Inferior parietal cortex (tissue), 1 donor: ENCODE results near the gene UPK3B.
"Not testable (repeated sequence)": the region's sequence is repeated elsewhere in the genome, so short reads cannot be mapped to it uniquely, and the experiment has no call there.

Experiments used
- DNase-seq: peaks from one replicate; pipeline ENCODE4 v3.0.0-alpha.2; 2016; ENCODE audit errors: extremely low spot score

UPK3B gene

GRCh38 chr7:76487969-76488368 is 22.4 kb upstream of the UPK3B start:
- not testable (repeated sequence) for DNase-seq

DNA sequence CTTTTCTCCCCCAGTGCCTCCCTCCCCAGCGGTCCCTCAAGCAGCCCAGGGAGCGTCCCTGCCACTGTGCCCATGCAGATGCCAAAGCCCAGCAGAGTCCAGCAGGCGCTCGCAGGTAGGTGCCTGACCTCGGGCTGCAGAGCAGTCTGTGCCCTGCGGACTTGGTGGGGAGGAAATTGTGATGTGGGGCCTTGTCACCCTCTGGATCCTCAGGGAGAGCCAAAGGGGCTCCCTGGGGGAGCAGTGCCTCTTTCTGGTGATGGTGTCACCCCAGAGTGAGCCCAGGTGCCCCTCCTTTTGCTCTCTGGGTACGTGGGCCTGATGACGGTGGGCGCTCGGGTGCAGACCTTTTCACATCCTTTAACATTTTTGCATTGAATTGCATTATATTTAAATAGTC is 18.2 kb upstream of the UPK3B start:
- not testable (repeated sequence) for DNase-seq

DNA sequence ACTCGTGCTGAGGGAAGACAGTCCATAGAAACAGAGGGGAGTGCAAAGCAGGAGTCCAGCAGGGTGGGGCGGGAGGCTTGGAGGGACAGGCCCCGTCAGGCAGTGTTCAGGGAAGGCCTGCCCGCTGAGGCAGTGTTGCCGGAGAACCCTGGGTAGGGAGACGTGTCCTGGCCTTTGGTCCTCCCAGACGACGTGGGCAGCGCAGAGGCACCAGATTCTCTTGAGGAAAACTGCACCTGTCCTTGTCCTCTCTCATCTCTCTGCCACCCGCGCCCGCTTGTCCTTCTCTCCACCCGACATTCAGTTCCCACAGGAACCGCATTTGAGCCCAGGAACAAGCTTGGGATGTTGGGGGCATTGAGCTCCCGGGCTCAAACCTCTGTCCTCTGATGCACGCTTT is 14.6 kb upstream of the UPK3B start:
- not testable (repeated sequence) for DNase-seq

- not testable (repeated sequence) for DNase-seq
These were observed 12.3 kb upstream of the UPK3B start for GRCh38 chr7:76497918-76498582.

DNA sequence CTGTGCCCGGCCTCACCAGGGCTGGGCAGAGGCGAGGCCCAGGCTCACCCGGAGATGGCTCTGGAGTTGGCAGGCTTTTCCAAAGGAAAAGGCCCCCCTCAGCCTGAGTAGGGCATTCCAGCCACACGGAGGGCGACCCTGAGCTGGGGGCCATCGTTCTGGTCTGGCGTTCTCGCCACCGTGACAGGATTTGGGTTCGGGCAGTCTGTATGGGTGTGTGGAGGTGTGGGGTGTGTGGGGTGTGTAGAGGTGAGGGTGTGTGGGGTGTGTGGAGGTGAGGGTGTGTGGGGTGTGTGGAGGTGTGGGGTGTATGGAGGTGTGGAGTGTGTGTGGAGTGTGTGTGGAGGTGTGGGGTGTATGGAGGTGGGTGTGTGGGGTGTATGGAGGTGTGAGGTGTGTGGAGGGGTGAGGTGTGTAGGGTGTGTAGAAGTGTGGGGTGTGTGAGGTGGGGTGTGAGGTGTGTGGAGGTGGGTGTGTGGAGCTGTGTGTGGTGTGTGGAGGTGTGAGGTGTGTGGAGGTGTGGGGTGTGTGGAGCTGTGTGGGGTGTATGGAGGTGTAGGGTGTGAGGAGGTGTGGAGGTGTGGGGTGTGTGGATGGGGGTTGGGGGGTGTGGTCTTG is 11.7 kb upstream of the UPK3B start:
- DNase-seq: not testable (repeated sequence)

DNA sequence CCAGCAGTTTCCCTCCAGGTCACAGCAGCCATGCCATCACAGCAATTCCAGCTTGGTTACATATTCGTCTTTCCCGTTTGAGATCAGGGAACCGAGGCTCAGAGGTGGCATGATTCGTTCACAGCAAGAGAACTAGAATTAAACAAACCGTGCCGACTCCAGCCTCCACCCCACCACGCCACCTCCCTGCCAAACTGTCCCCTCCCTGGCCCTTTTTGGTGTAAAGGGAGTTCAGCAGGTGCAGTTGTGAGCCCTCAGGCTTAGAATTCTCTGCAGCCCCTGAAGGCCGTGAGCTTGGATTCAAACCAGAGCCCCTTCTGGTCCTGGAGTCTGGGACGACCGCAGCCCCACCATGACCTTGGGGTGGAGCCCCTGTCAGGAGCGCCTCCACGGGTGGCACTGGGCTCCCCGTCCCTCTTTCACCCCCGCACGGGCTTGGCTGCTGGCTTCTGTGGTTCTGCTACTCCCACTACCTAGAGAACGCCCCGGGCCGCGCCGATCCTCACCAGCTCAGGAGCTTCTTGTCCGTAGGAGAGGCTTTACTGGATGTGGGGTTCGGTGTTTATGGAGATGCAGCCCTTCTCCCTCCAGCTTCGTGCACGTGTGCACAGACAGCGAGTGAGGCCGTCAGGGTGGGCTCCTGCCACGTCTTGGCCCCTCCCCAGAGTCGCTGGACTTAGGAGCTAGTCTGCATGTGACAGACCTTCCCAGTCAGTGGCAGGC is 11.0 kb upstream of the UPK3B start:
- not testable (repeated sequence) for DNase-seq

DNA sequence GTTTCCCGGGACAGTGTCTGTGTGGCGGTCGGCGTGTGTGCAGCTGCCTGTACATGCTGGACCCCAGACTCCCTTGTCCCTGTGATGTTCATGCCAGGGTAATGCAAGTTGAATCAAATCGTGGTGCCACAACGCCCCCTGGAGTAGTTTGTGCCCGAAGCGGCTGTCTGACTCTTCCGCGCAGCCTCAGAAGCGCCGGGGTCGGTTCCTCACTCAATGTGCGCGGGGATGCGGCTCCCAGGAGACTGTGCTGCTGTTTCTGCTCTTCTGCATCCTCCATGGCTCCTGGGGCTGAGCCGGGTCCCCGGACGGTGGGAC is 10.5 kb upstream of the UPK3B start:
- not testable (repeated sequence) for DNase-seq

- DNase-seq: not testable (repeated sequence)
These were observed 8.1 kb upstream of the UPK3B start for GRCh38 chr7:76502224-76502623.

GRCh38 chr7:76502836-76503235 is 7.5 kb upstream of the UPK3B start:
- DNase-seq: not testable (repeated sequence)

DNA sequence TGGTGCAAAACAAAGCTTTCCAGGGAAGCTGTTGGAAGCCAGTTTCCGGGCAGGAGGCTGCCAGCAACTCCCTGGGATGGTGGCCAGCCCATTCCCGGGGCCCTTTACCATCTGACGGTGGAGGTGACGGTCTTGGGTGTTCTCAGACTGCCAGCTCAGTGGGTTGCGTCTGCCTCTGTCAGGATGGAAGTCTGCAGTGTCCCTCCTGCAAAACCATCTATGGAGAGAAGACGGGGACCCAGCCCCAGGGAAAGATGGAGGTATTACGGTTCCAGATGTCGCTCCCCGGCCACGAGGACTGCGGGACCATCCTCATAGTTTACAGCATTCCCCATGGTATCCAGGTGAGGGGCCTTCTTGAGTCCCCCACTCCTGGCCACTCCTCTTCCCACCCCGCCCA is 7.1 kb upstream of the UPK3B start:
- DNase-seq: not testable (repeated sequence)

DNA sequence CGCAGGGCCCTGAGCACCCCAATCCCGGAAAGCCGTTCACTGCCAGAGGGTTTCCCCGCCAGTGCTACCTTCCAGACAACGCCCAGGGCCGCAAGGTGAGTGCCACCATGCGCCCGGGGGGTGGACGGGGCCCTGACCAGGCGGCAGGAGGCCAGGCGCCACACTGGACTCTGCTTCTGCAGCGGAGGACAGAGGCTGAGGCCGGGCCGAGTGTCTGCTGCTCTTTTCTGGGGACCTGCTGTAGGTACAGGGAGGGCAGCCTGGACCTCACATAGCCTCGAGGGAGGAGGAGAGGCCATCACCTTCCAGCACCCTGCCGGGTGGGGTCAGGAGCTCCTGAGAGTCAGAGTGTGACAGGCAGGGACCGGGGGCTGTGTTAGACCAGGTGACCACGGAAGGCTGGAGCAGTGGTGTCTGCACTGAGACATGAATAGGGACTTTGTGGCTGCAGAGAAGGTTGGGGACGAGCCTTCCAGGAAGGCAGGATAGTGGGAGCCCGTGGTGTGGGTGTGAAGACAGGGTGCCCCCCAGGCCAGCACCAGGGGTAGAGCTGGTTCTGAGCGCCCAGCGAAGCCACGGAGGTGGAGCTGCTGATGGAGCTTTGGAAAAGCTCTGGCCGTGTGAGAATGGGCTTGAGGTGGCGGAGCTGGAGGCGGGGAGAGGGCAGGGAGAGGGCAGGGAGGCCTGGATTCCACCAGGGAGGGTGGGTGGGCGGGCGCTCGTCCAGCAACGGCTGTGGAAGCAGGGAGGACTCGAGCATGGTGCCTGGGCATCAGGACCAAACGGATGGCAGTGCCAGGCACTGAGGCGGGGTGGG is 5.8 kb upstream of the UPK3B start:
- not testable (repeated sequence) for DNase-seq

GRCh38 chr7:76505168-76506080 is 4.9 kb upstream of the UPK3B start:
- no peak for DNase-seq

DNA sequence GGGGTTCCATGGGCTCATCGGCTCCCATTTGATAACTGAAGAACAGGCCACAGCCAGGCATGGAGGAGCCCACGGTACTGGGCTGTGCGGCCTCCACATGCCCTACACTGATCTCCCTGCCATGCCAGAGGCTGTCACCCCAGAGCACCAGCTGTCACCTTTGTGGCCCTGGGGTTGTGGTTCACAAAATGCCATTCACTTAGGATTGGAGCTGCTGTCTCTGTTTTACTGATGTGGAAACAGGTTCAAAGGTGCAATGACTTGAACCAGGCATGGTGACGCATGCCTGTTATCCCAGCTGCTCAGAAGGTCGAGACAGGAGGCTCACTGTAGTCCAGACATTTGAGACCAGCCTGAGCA is 4.3 kb upstream of the UPK3B start:
- DNase-seq: no peak

DNA sequence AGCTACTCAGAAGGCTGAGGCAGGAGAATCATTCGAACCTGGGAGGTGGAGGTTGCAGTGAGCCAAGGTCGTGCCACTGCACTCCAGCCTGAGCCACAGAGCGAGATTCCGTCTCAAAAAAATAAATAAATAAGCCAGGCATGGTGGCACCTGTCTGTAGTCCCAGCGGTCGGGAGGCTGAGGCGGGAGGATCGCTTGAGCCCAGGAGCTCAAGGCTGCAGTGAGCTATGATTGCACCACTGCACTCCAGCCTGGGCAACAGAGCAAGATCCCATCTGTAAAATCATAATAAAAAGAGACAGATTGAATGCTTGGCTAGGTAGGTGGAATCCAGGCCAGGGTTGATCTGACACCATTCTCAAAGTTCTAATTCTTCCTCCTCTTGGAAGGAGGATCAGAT is 3.7 kb upstream of the UPK3B start:
- DNase-seq: not testable (repeated sequence)

GRCh38 chr7:76507723-76508406 is 2.5 kb upstream of the UPK3B start:
- no peak for DNase-seq

DNA sequence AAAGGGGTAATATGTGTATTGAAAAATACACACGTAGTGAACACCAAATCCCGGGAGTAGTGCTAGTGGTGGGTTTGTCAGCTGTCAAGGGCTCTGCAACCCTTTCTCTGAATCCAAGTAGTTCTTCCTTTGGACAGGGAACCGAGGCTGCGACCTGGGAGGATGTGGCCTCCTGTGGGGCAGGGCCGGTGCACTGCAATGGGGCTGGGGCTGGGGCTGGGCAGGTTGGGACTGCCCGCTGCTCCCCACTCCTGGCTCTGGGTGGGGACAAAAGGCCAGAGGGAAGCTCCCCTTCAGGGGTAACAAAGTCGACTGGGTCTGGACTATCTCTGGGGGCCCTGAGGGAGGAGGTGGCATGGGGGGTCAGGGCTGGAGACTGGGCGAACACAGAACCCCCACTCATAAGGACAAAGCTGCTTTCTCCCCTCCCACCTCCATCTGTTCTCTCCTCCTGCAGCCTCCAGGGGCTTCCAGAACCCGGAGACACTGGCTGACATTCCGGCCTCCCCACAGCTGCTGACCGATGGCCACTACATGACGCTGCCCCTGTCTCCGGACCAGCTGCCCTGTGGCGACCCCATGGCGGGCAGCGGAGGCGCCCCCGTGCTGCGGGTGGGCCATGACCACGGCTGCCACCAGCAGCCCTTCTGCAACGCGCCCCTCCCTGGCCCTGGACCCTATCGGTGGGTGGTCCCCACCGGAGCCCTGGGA is 1.0 kb downstream of the UPK3B start:
- not testable (repeated sequence) for DNase-seq

GRCh38 chr7:76511911-76512885 is 1.8 kb downstream of the UPK3B start:
- DNase-seq: not testable (repeated sequence)

DNA sequence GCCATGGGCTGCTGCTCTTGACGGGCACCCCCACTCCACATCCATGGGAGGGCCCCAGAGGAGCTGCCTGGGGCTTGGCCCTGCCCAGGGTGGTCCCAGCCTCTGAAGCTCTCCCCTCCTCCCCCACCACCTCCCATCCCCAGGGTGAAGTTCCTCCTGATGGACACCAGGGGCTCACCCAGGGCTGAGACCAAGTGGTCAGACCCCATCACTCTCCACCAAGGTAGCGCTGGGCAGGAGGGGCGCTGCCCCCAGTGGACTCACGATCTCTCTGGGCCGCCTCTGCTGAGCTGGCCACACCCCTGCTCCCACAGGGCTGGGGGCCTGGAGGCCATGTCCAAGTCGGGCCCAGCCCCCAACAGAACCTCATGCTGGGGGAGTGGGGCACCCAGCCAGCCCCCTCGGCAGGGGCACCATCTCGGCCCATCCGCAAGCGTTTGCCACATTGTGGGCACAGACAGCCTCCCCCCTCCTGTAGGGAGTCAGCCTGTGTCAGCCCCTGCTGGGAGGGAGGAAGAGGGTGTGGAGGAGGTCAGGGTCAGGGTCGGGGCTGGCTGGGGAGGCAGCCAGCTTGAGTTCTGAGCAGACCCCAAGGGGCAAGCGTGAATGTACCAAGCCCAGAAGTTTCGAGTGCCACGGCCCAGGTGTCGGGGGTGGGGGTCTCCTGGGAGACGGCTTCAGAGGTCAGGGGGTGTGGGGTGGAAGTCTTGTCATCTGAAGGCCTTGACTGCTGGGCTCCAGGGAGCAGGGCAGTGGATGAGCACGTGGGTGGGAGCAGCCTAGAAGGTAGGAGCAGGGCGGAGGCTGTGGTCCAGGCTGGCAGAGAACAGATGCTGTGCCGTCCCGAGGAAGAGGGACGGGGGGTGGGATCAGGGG is 2.8 kb downstream of the UPK3B start:
- no peak for DNase-seq
